OCI-LY3 (cell line): ENCODE results near the gene TENM4.

Experiments used
- H2AFZ ChIP-seq: fragments of 200-600, 300-600 bp; shearing (Covaris generic); 2 replicates; pipeline ENCODE4 v1.6.0; 2014; ENCODE audit warnings: antibody characterized with exemption, low read depth, low read length
- H3K27ac ChIP-seq: fragments of 200-600, 300-600 bp; sonication (generic); 2 replicates; pipeline ENCODE4 v1.5.1; 2014; ENCODE audit warnings: mild to moderate bottlenecking, low read length, moderate library complexity, mixed read lengths
- H3K27me3 ChIP-seq: fragments of 200-600, 300-600 bp; sonication (generic); 2 replicates; pipeline ENCODE4 v1.6.1; 2014; ENCODE audit warnings: low read depth, low read length, mixed read lengths
- H3K36me3 ChIP-seq: fragments of 200-600, 300-600 bp; sonication (generic); replicated peaks from 2 replicates; pipeline ENCODE3; 2014; ENCODE audit warnings: low read depth, low read length, mixed read lengths
- H3K4me1 ChIP-seq: fragments of 300-600, 200-600 bp; sonication (generic); 2 replicates; pipeline ENCODE4 v1.6.1; 2014; ENCODE audit warnings: low read length, mixed read lengths
- H3K4me2 ChIP-seq: fragments of 200-600, 300-600 bp; sonication (generic); 2 replicates; pipeline ENCODE4 v1.6.1; 2014; ENCODE audit warnings: low read length, mixed read lengths
- H3K4me3 ChIP-seq: fragments of 300-600, 200-600 bp; sonication (generic); 2 replicates; pipeline ENCODE4 v1.5.1; 2014; ENCODE audit warnings: antibody characterized with exemption, mild to moderate bottlenecking, low read length, moderate library complexity
- H3K79me2 ChIP-seq: fragments of 300-600, 200-600 bp; shearing (Covaris generic); 2 replicates; pipeline ENCODE4 v1.6.1; 2014; ENCODE audit warnings: mild to moderate bottlenecking, low read length, mixed read lengths
- H3K9ac ChIP-seq: fragments of 300-600, 200-600 bp; shearing (Covaris generic); 2 replicates; pipeline ENCODE4 v1.6.0; 2014; ENCODE audit warnings: mild to moderate bottlenecking, low read length, moderate library complexity
- H3K9me3 ChIP-seq: fragments of 200-600, 300-600 bp; shearing (Covaris generic); 2 replicates; pipeline ENCODE4 v1.6.1; 2014; ENCODE audit warnings: low read length, mixed read lengths; ENCODE audit not compliant: insufficient read depth
- H4K20me1 ChIP-seq: fragments of 200-600, 300-600 bp; sonication (generic); 2 replicates; pipeline ENCODE4 v1.6.1; 2016; ENCODE audit warnings: low read length, mixed read lengths; ENCODE audit not compliant: insufficient read depth
- EZH2phosphoT487 ChIP-seq: fragments of 200-600 bp; shearing (Covaris generic); IDR thresholded peaks from 2 replicates; pipeline ENCODE4 v1.6.1; 2018; ENCODE audit warnings: antibody characterized with exemption, mixed run types, low read depth
- TF ChIP-seq, protein P1 (sequence below): fragments of 200-600, 300-600 bp; sonication (generic); IDR thresholded peaks from 2 replicates; pipeline ENCODE4 v1.5.1; 2014; ENCODE audit warnings: antibody characterized with exemption, low read length, low read depth

TENM4 gene

DNA sequence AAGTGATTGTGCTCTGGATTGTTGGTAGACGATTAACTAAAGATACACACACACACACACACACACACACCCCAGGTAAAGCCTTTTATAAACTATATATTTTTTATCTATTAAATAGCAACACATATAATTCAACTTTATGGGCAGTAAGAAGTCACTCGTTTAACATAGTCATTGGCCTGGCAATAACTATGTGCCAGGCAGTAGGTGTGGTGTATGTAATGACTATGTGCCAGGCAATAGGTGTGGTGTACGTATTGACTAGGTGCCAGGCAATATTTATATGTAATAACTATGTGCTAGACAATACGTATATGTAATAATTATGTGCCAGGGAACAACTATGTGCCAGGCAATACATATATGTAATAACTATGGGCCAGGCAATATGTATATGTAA, 40.0 kb upstream of the TENM4 start:
- H3K27me3 ChIP-seq, result peaks cover 6% of the 10 kb centered on the region; the same call in 1 of the 2 replicates
- peak overlapping the region; percentile 47; the same call in 1 of the 2 replicates for H3K4me3 ChIP-seq
- TF ChIP-seq, protein P1, sequence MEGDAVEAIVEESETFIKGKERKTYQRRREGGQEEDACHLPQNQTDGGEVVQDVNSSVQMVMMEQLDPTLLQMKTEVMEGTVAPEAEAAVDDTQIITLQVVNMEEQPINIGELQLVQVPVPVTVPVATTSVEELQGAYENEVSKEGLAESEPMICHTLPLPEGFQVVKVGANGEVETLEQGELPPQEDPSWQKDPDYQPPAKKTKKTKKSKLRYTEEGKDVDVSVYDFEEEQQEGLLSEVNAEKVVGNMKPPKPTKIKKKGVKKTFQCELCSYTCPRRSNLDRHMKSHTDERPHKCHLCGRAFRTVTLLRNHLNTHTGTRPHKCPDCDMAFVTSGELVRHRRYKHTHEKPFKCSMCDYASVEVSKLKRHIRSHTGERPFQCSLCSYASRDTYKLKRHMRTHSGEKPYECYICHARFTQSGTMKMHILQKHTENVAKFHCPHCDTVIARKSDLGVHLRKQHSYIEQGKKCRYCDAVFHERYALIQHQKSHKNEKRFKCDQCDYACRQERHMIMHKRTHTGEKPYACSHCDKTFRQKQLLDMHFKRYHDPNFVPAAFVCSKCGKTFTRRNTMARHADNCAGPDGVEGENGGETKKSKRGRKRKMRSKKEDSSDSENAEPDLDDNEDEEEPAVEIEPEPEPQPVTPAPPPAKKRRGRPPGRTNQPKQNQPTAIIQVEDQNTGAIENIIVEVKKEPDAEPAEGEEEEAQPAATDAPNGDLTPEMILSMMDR, result no peak
- TF ChIP-seq EZH2phosphoT487, result no peak
- H3K27ac ChIP-seq, result peak overlapping the region; percentile 80
- no peak overlapping the region for H2AFZ ChIP-seq
- peaks cover 80% of the 10 kb centered on the region for H3K4me1 ChIP-seq
- H3K9ac ChIP-seq, result peak overlapping the region; percentile 32; the same call in 1 of the 2 replicates
- H3K4me2 ChIP-seq, result peak overlapping the region; percentile 79
- no peaks in the 10 kb centered on the region for H3K79me2 ChIP-seq
- H3K9me3 ChIP-seq, result peaks cover 9% of the 10 kb centered on the region; the same call in 1 of the 2 replicates
- H3K36me3 ChIP-seq, result peaks cover 4% of the 10 kb centered on the region
- H4K20me1 ChIP-seq, result no peaks in the 10 kb centered on the region

DNA sequence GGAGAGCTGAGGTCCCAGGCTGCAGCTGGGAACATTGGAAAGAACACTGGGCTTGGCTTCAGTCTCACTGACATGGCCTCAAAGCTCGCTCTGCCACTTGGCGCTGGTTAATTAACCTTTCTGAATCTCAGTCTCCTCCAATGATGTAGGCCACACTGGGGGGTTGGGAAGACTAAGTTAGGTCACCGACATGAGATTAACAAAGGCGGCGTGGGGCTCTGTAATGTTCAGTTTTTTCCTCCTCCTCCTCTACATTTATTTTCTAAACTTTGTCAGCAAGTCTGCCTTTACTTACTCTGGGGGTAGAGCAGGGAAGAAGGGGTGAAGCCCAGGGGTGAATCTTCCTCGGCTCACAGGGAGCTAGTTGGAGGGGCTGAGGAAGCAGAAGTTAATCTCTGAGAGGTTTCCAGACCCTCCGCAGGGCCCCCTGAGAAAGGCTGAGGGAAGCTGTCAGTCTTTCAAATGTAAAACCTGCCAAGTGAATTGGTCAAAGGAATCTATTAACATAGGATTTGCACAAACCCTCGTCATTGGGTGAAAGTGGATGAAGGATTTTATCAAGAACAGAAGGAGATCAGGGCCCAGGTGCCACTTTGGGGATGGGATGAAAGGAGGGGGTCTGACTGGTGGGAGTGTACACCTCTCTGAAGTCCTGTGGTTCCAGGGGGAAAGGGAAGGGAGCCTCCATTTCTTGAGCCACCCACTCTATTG, 32.1 kb upstream of the TENM4 start:
- Histone ChIP-seq H2AFZ (no peak overlapping the region), H3K27me3 (0 out of 2 replicates have a peak, but pooled peaks cover 4% of the 10 kb centered on the region), H3K4me2 (no peak overlapping the region), H3K79me2 (no peaks in the 10 kb centered on the region), H3K4me1 (peaks cover 10% of the 10 kb centered on the region), H3K9ac (no peak overlapping the region), H3K4me3 (no peak overlapping the region), H3K27ac (no peak overlapping the region), H3K9me3 (peaks cover 14% of the 10 kb centered on the region; the same call in 1 of the 2 replicates), H4K20me1 (no peaks in the 10 kb centered on the region), H3K36me3 (peaks cover 4% of the 10 kb centered on the region)
- TF ChIP-seq EZH2phosphoT487, result no peak
- TF ChIP-seq, protein P1, result no peak

DNA sequence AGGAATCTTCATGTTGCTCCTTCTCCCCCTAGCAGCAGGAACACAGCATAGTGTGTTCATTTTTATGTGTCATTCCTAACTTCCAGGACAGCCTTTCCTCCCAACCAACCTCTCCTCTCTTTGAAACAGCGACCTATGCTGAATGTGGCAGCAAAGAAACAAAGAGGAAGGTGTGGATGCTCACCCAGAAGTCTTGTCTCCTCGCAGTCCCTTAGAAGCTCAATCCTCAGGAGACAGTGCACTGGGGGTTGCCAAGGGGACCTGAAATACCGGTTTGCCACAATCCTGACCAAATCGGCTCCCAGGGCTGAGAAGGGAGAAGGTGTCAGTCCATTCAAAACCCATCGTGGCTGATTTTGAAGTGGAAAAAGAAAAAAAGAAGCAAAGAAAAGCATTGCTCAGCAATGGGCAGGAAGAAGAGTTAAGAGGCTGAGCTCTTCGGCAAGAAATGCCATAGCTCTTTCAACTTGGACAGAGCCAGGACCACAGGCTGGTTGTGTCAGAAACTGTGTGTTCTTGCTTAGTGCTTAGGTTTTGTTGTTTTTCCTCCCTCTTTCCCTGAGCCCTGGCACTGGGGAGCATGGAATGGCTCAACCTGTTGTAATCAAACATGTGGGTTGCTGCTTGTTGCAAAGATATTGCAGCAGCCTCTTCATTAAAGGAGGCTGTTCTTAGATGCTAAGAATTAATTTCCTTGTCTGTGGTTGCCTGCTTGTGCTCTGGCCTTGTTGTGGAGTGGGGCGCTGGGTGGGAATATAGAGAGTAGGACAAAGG, 30.4 kb upstream of the TENM4 start:
- H3K4me3 ChIP-seq, result no peak overlapping the region
- H3K27me3 ChIP-seq, result 0 out of 2 replicates have a peak, but pooled peaks cover 4% of the 10 kb centered on the region
- H3K36me3 ChIP-seq, result peaks cover 3% of the 10 kb centered on the region
- H3K9me3 ChIP-seq, result peaks cover 9% of the 10 kb centered on the region; the same call in 1 of the 2 replicates
- H3K27ac ChIP-seq, result no peak overlapping the region
- H2AFZ ChIP-seq, result no peak overlapping the region
- H4K20me1 ChIP-seq, result no peaks in the 10 kb centered on the region
- TF ChIP-seq, protein P1, result no peak
- TF ChIP-seq EZH2phosphoT487, result no peak
- H3K79me2 ChIP-seq, result no peaks in the 10 kb centered on the region
- no peak overlapping the region for H3K4me2 ChIP-seq
- no peak overlapping the region for H3K9ac ChIP-seq
- no peaks in the 10 kb centered on the region for H3K4me1 ChIP-seq

DNA sequence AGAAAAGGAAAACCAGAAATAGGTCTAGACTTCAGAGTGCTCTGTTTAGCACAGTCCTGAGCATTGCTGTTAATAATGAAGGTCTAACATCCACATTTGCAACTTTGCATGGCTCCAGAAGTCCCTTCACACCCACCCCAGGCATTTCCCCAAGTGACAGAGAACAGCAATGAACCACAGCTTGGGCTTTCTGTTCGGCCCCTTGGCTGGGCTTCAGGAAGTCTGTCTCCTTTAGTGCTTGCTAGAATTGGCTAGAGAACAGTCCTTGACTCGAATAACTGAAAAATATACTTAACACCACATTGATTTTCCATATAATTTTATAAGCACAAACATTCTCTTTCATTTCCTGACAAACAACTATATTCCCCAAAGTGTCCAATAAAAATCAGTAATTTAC, 29.3 kb upstream of the TENM4 start:
- Histone ChIP-seq H4K20me1 (no peaks in the 10 kb centered on the region), H2AFZ (no peak overlapping the region), H3K27ac (no peak overlapping the region), H3K4me1 (peaks cover under 1% of the 10 kb centered on the region), H3K4me3 (no peak overlapping the region), H3K79me2 (no peaks in the 10 kb centered on the region), H3K9ac (no peak overlapping the region), H3K9me3 (no peaks in the 10 kb centered on the region), H3K4me2 (no peak overlapping the region), H3K36me3 (no peaks in the 10 kb centered on the region), H3K27me3 (0 out of 2 replicates have a peak, but pooled peaks cover 4% of the 10 kb centered on the region)
- TF ChIP-seq, protein P1, result no peak
- TF ChIP-seq EZH2phosphoT487, result no peak
